ENCODE results near the gene ZNF385B.
"Not testable (repeated sequence)": the region's sequence is repeated elsewhere in the genome, so short reads cannot be mapped to it uniquely, and the experiment has no call there.

The ZNF385B gene

GRCh38 chr2:179861416-179862067, at the start of gene ZNF385B:
TSS of gene ZNF385B (minus strand) at chr2:179861612.
- peak; percentile 56 for DNase-seq (ENCODE audit: low read depth)
- H3K27me3 ChIP-seq (replicated peaks; ENCODE audit: control insufficient read depth, insufficient read depth, low read length), result peaks cover 15% of the 10 kb centered on the region
- no peaks in the 10 kb centered on the region for H3K36me3 ChIP-seq (ENCODE audit: control insufficient read depth, insufficient read depth, low read length, severe bottlenecking)
- peaks cover 3% of the 10 kb centered on the region for H3K4me1 ChIP-seq (ENCODE audit: control insufficient read depth, insufficient read depth, low read length)
- peak within 1 kb of the TSS; percentile 83 for H3K4me3 ChIP-seq (ENCODE audit: low read length)
- no peaks in the 10 kb centered on the region for H3K9me3 ChIP-seq (ENCODE audit: control insufficient read depth, low read length)
- peak within 1 kb of the TSS; percentile 43 for H3K9ac ChIP-seq (ENCODE audit: low read length)

DNA sequence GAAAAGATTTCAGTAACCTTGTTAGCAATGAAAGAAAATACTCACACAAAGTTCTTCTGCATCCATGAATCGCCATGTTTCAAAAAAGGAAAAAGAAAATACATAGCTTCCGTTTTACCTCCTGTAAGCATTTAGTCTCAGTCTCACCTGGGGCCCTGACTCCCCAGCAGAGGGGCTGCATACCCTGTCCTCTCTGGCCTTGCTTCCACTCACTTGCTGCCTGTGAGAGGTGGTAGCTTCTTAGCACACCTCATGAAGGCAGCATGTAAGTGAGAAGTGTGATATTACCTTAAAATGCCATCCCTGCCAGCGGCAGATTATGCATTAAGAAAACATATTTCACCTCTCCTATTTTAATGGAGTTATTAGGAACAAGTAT, 49.3 kb upstream of the ZNF385B start:
- Histone ChIP-seq H3K36me3 (ENCODE audit: control insufficient read depth, insufficient read depth, low read length, severe bottlenecking) (no peaks in the 10 kb centered on the region), H3K9me3 (ENCODE audit: control insufficient read depth, low read length) (no peaks in the 10 kb centered on the region), H3K4me1 (ENCODE audit: control insufficient read depth, insufficient read depth, low read length) (no peaks in the 10 kb centered on the region), H3K9ac (ENCODE audit: low read length) (no peak overlapping the region), H3K4me3 (ENCODE audit: low read length) (no peak overlapping the region), H3K27me3 (replicated peaks; ENCODE audit: control insufficient read depth, insufficient read depth, low read length) (no peaks in the 10 kb centered on the region)
- DNase-seq (ENCODE audit: low read depth), result no peak

- no peak overlapping the region for H3K4me3 ChIP-seq (ENCODE audit: low read length)
- no peak for DNase-seq (ENCODE audit: low read depth)
- H3K27me3 ChIP-seq (replicated peaks; ENCODE audit: control insufficient read depth, insufficient read depth, low read length), result no peaks in the 10 kb centered on the region
- no peaks in the 10 kb centered on the region for H3K4me1 ChIP-seq (ENCODE audit: control insufficient read depth, insufficient read depth, low read length)
- no peak overlapping the region for H3K9ac ChIP-seq (ENCODE audit: low read length)
- H3K9me3 ChIP-seq (ENCODE audit: control insufficient read depth, low read length), result no peaks in the 10 kb centered on the region
- no peaks in the 10 kb centered on the region for H3K36me3 ChIP-seq (ENCODE audit: control insufficient read depth, insufficient read depth, low read length, severe bottlenecking)
These were observed 48.7 kb upstream of the ZNF385B start for GRCh38 chr2:179909845-179910734.

- H3K27me3 ChIP-seq (replicated peaks; ENCODE audit: control insufficient read depth, insufficient read depth, low read length), result no peaks in the 10 kb centered on the region
- no peak for DNase-seq (ENCODE audit: low read depth)
- no peak overlapping the region for H3K9ac ChIP-seq (ENCODE audit: low read length)
- H3K9me3 ChIP-seq (ENCODE audit: control insufficient read depth, low read length), result peaks cover 6% of the 10 kb centered on the region
- no peaks in the 10 kb centered on the region for H3K4me1 ChIP-seq (ENCODE audit: control insufficient read depth, insufficient read depth, low read length)
- no peak overlapping the region for H3K4me3 ChIP-seq (ENCODE audit: low read length)
- no peaks in the 10 kb centered on the region for H3K36me3 ChIP-seq (ENCODE audit: control insufficient read depth, insufficient read depth, low read length, severe bottlenecking)
These were observed 39.2 kb upstream of the ZNF385B start for GRCh38 chr2:179900655-179901054.

GRCh38 chr2:179899666-179900065, 38.3 kb upstream of the ZNF385B start:
- Histone ChIP-seq H3K9ac (ENCODE audit: low read length) (no peak overlapping the region), H3K36me3 (ENCODE audit: control insufficient read depth, insufficient read depth, low read length, severe bottlenecking) (no peaks in the 10 kb centered on the region), H3K27me3 (replicated peaks; ENCODE audit: control insufficient read depth, insufficient read depth, low read length) (no peaks in the 10 kb centered on the region), H3K9me3 (ENCODE audit: control insufficient read depth, low read length) (peaks cover 6% of the 10 kb centered on the region), H3K4me1 (ENCODE audit: control insufficient read depth, insufficient read depth, low read length) (no peaks in the 10 kb centered on the region), H3K4me3 (ENCODE audit: low read length) (no peak overlapping the region)
- DNase-seq (ENCODE audit: low read depth), result no peak

DNA sequence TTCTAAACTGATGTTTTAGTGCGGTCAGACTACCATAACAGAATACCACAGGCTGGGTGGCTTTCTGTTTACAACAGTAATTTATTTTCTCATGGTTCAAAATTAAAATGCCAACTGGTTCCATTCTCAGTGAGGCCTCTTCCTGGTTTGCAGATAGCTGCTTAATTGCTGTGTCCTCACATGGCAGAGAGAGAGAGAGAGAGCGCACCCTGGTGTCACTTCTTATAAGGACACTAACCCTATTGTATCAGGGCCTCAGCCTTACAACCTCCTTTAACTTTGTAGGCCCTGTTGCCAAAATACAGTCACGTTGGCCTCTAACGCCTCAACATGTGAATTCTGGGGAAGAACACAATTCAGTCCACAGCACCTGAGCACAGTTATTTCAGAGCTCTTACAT, 37.5 kb upstream of the ZNF385B start:
- H3K9me3 ChIP-seq (ENCODE audit: control insufficient read depth, low read length), result peaks cover 5% of the 10 kb centered on the region
- no peaks in the 10 kb centered on the region for H3K27me3 ChIP-seq (replicated peaks; ENCODE audit: control insufficient read depth, insufficient read depth, low read length)
- no peak for DNase-seq (ENCODE audit: low read depth)
- H3K9ac ChIP-seq (ENCODE audit: low read length), result no peak overlapping the region
- H3K36me3 ChIP-seq (ENCODE audit: control insufficient read depth, insufficient read depth, low read length, severe bottlenecking), result no peaks in the 10 kb centered on the region
- H3K4me3 ChIP-seq (ENCODE audit: low read length), result no peak overlapping the region
- no peaks in the 10 kb centered on the region for H3K4me1 ChIP-seq (ENCODE audit: control insufficient read depth, insufficient read depth, low read length)

GRCh38 chr2:179893616-179894015, 32.2 kb upstream of the ZNF385B start:
- Histone ChIP-seq H3K4me3 (ENCODE audit: low read length) (no peak overlapping the region), H3K4me1 (ENCODE audit: control insufficient read depth, insufficient read depth, low read length) (no peaks in the 10 kb centered on the region), H3K9me3 (ENCODE audit: control insufficient read depth, low read length) (peaks cover 9% of the 10 kb centered on the region), H3K27me3 (replicated peaks; ENCODE audit: control insufficient read depth, insufficient read depth, low read length) (no peaks in the 10 kb centered on the region), H3K9ac (ENCODE audit: low read length) (no peak overlapping the region), H3K36me3 (ENCODE audit: control insufficient read depth, insufficient read depth, low read length, severe bottlenecking) (no peaks in the 10 kb centered on the region)
- DNase-seq (ENCODE audit: low read depth), result no peak

DNA sequence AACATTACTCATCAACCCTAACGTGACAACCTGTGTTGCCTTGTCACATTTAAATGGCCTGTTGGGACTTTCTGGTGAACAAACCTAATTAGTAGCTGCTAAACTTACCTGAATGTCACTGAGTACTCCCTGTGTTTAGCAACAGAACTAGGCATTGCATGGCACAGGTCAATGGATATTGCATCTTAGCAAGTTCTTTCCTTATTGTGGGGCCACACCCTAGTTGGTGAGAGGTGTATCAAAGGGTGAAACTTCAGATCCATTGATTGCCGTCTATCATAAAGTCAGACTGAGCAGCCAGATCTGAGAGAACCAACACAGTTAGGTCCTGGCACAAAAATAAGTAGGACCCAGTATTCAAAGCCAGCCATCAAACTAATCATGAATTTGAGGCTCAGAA, 29.8 kb upstream of the ZNF385B start:
- Histone ChIP-seq H3K9me3 (ENCODE audit: control insufficient read depth, low read length) (peaks cover 12% of the 10 kb centered on the region), H3K27me3 (replicated peaks; ENCODE audit: control insufficient read depth, insufficient read depth, low read length) (no peaks in the 10 kb centered on the region), H3K36me3 (ENCODE audit: control insufficient read depth, insufficient read depth, low read length, severe bottlenecking) (no peaks in the 10 kb centered on the region), H3K9ac (ENCODE audit: low read length) (no peak overlapping the region), H3K4me3 (ENCODE audit: low read length) (no peak overlapping the region), H3K4me1 (ENCODE audit: control insufficient read depth, insufficient read depth, low read length) (no peaks in the 10 kb centered on the region)
- DNase-seq (ENCODE audit: low read depth), result no peak

GRCh38 chr2:179890666-179891065, 29.3 kb upstream of the ZNF385B start:
- DNase-seq (ENCODE audit: low read depth), result no peak
- no peak overlapping the region for H3K9ac ChIP-seq (ENCODE audit: low read length)
- no peak overlapping the region for H3K4me3 ChIP-seq (ENCODE audit: low read length)
- H3K4me1 ChIP-seq (ENCODE audit: control insufficient read depth, insufficient read depth, low read length), result no peaks in the 10 kb centered on the region
- peaks cover 12% of the 10 kb centered on the region for H3K9me3 ChIP-seq (ENCODE audit: control insufficient read depth, low read length)
- H3K27me3 ChIP-seq (replicated peaks; ENCODE audit: control insufficient read depth, insufficient read depth, low read length), result no peaks in the 10 kb centered on the region
- H3K36me3 ChIP-seq (ENCODE audit: control insufficient read depth, insufficient read depth, low read length, severe bottlenecking), result no peaks in the 10 kb centered on the region

DNA sequence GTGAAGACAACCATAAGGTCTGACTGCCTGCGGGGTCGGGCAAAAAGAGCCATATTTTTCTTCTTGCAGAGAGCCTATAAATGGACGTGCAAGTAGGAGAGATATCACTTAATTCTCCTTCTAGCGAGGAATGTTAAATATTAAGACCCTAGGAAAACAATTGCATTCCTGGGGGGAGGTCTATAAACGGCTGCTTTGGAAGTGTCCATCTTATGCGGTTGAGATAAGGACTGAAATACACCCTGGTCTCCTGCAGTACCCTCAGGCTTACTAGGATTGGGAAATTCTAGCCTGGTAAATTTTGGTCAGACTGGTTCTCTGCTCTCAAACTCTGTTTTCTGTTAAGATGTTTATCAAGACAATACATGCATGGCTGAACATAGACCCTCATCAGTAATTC, 27.2 kb upstream of the ZNF385B start:
- not testable (repeated sequence) for H3K4me3 ChIP-seq (ENCODE audit: low read length); DNase-seq (ENCODE audit: low read depth); H3K36me3 ChIP-seq (ENCODE audit: control insufficient read depth, insufficient read depth, low read length, severe bottlenecking); H3K27me3 ChIP-seq (replicated peaks; ENCODE audit: control insufficient read depth, insufficient read depth, low read length); H3K4me1 ChIP-seq (ENCODE audit: control insufficient read depth, insufficient read depth, low read length); H3K9ac ChIP-seq (ENCODE audit: low read length)
- H3K9me3 ChIP-seq (ENCODE audit: control insufficient read depth, low read length), result peaks cover 12% of the 10 kb centered on the region

GRCh38 chr2:179884193-179884592, 22.8 kb upstream of the ZNF385B start:
- Histone ChIP-seq H3K9ac (ENCODE audit: low read length) (no peak overlapping the region), H3K9me3 (ENCODE audit: control insufficient read depth, low read length) (peaks cover 5% of the 10 kb centered on the region), H3K27me3 (replicated peaks; ENCODE audit: control insufficient read depth, insufficient read depth, low read length) (no peaks in the 10 kb centered on the region), H3K4me1 (ENCODE audit: control insufficient read depth, insufficient read depth, low read length) (peaks cover 4% of the 10 kb centered on the region), H3K36me3 (ENCODE audit: control insufficient read depth, insufficient read depth, low read length, severe bottlenecking) (no peaks in the 10 kb centered on the region), H3K4me3 (ENCODE audit: low read length) (no peak overlapping the region)
- no peak for DNase-seq (ENCODE audit: low read depth)

Data from adipocyte (in vitro differentiated cells).